MM.1S (cell line): ENCODE data around the gene OSER1.

Source experiments
- DNase-seq: peaks from one replicate; pipeline ENCODE4 v3.0.0-alpha.2; 2015
- H2AFZ ChIP-seq: fragments of 300-600 bp; sonication (generic); 2 replicates; pipeline ENCODE4 v1.6.0; 2016; ENCODE audit warnings: antibody characterized with exemption, low read length
- H3F3A ChIP-seq: fragments of 300-600 bp; sonication (generic); 2 replicates; pipeline ENCODE4 v1.6.1; 2016; ENCODE audit warnings: mild to moderate bottlenecking, antibody characterized with exemption, low read length, moderate library complexity, mixed read lengths; ENCODE audit not compliant: insufficient read depth
- H3K27ac ChIP-seq: fragments of 300-600 bp; sonication (generic); 2 replicates; pipeline ENCODE4 v1.5.1; 2016; ENCODE audit warnings: mild to moderate bottlenecking, low read length
- H3K27me3 ChIP-seq: fragments of 300-600 bp; sonication (generic); replicated peaks from 2 replicates; pipeline ENCODE4 v1.6.0; 2016; ENCODE audit warnings: low read length; ENCODE audit not compliant: insufficient read depth
- H3K36me3 ChIP-seq: fragments of 300-600 bp; sonication (generic); replicated peaks from 2 replicates; pipeline ENCODE4 v1.6.1; 2016; ENCODE audit warnings: mild to moderate bottlenecking, low read length, mixed read lengths; ENCODE audit not compliant: insufficient read depth
- H3K4me1 ChIP-seq: fragments of 300-600 bp; sonication (generic); 2 replicates; pipeline ENCODE4 v1.6.1; 2016; ENCODE audit warnings: low read length, mixed read lengths
- H3K4me2 ChIP-seq: fragments of 300-600 bp; sonication (generic); 2 replicates; pipeline ENCODE4 v1.6.0; 2016; ENCODE audit warnings: low read depth, low read length
- H3K4me3 ChIP-seq: fragments of 300-600 bp; sonication (generic); 2 replicates; pipeline ENCODE4 v1.5.1; 2016; ENCODE audit warnings: low read length, mixed read lengths
- H3K79me2 ChIP-seq: fragments of 300-600 bp; sonication (generic); 2 replicates; pipeline ENCODE4 v1.6.1; 2016; ENCODE audit warnings: mixed run types, low read length, mixed read lengths
- H3K9ac ChIP-seq: fragments of 300-600 bp; sonication (generic); 2 replicates; pipeline ENCODE4 v1.6.1; 2016; ENCODE audit warnings: low read length, mixed read lengths
- H3K9me2 ChIP-seq: fragments of 300-600 bp; sonication (generic); replicated peaks from 2 replicates; pipeline ENCODE4 v1.6.1; 2016; ENCODE audit warnings: mild to moderate bottlenecking, low read length, mixed read lengths; ENCODE audit not compliant: insufficient read depth
- H3K9me3 ChIP-seq: fragments of 300-600 bp; sonication (generic); replicated peaks from 2 replicates; pipeline ENCODE4 v1.6.1; 2016; ENCODE audit warnings: mild to moderate bottlenecking, low read length, mixed read lengths; ENCODE audit not compliant: insufficient read depth
- H4K20me1 ChIP-seq: fragments of 300-600 bp; sonication (generic); 2 replicates; pipeline ENCODE4 v1.6.1; 2016; ENCODE audit warnings: mild to moderate bottlenecking, low read length, moderate library complexity, mixed read lengths; ENCODE audit not compliant: insufficient read depth
- CTCF ChIP-seq: fragments of 300-600 bp; sonication (generic); IDR thresholded peaks from 2 replicates; pipeline ENCODE4 v1.5.1; 2016; ENCODE audit warnings: antibody characterized with exemption, low read length, mixed read lengths
- EZH2 ChIP-seq: fragments of 300-600 bp; sonication (generic); optimal IDR thresholded peaks from 2 replicates; pipeline ENCODE3; 2017; ENCODE audit warnings: low read depth, mild to moderate bottlenecking, antibody characterized with exemption, low read length, mixed read lengths
- EZH2phosphoT487 ChIP-seq: fragments of 300-600 bp; sonication (generic); IDR thresholded peaks from 2 replicates; pipeline ENCODE4 v1.6.1; 2018; ENCODE audit warnings: antibody characterized with exemption, low read length

The OSER1 gene

GRCh38 chr20:44173846-44174245, 36.7 kb downstream of the OSER1 start:
- no peaks in the 10 kb centered on the region for H3F3A ChIP-seq
- H3K9ac ChIP-seq, result no peak overlapping the region
- H3K9me2 ChIP-seq, result no peaks in the 10 kb centered on the region
- H3K4me1 ChIP-seq, result no peaks in the 10 kb centered on the region
- no peaks in the 10 kb centered on the region for H3K9me3 ChIP-seq
- H3K79me2 ChIP-seq, result no peaks in the 10 kb centered on the region
- H3K4me2 ChIP-seq, result no peak overlapping the region
- H3K4me3 ChIP-seq, result no peak overlapping the region
- H3K27me3 ChIP-seq, result no peaks in the 10 kb centered on the region
- H3K36me3 ChIP-seq, result no peaks in the 10 kb centered on the region
- no peak for TF ChIP-seq EZH2
- no peak for TF ChIP-seq EZH2phosphoT487
- no peak for TF ChIP-seq CTCF
- DNase-seq, result no peak
- no peak overlapping the region for H3K27ac ChIP-seq
- H2AFZ ChIP-seq, result no peak overlapping the region
- no peaks in the 10 kb centered on the region for H4K20me1 ChIP-seq

- DNase-seq, result no peak
- Histone ChIP-seq H4K20me1 (no peaks in the 10 kb centered on the region), H3F3A (no peaks in the 10 kb centered on the region), H3K27ac (no peak overlapping the region), H3K9me2 (no peaks in the 10 kb centered on the region), H3K4me3 (no peak overlapping the region), H3K4me1 (no peaks in the 10 kb centered on the region), H2AFZ (no peak overlapping the region), H3K79me2 (no peaks in the 10 kb centered on the region), H3K36me3 (no peaks in the 10 kb centered on the region), H3K9ac (no peak overlapping the region), H3K4me2 (no peak overlapping the region), H3K27me3 (no peaks in the 10 kb centered on the region), H3K9me3 (no peaks in the 10 kb centered on the region)
- TF ChIP-seq CTCF, result no peak
- TF ChIP-seq EZH2phosphoT487, result no peak
- TF ChIP-seq EZH2, result no peak
Observed at GRCh38 chr20:44173116-44173515, 37.5 kb downstream of the OSER1 start.

GRCh38 chr20:44172572-44172950, 38.0 kb downstream of the OSER1 start:
- no peak for DNase-seq
- no peak overlapping the region for H3K4me2 ChIP-seq
- H3K27me3 ChIP-seq, result no peaks in the 10 kb centered on the region
- H3K9me2 ChIP-seq, result no peaks in the 10 kb centered on the region
- H3K9ac ChIP-seq, result no peak overlapping the region
- H2AFZ ChIP-seq, result no peak overlapping the region
- H4K20me1 ChIP-seq, result no peaks in the 10 kb centered on the region
- no peak overlapping the region for H3K27ac ChIP-seq
- H3K9me3 ChIP-seq, result no peaks in the 10 kb centered on the region
- no peak overlapping the region for H3K4me3 ChIP-seq
- no peaks in the 10 kb centered on the region for H3F3A ChIP-seq
- TF ChIP-seq EZH2phosphoT487 (no peak), EZH2 (no peak)
- no peaks in the 10 kb centered on the region for H3K36me3 ChIP-seq
- no peaks in the 10 kb centered on the region for H3K4me1 ChIP-seq
- no peaks in the 10 kb centered on the region for H3K79me2 ChIP-seq

GRCh38 chr20:44171775-44172571, 38.6 kb downstream of the OSER1 start:
- Histone ChIP-seq H3K9ac (no peak overlapping the region), H3K4me3 (no peak overlapping the region), H4K20me1 (no peaks in the 10 kb centered on the region), H3K79me2 (no peaks in the 10 kb centered on the region), H3K27ac (no peak overlapping the region), H3K4me1 (no peaks in the 10 kb centered on the region), H3F3A (no peaks in the 10 kb centered on the region), H3K9me3 (no peaks in the 10 kb centered on the region), H3K4me2 (no peak overlapping the region), H2AFZ (no peak overlapping the region), H3K9me2 (no peaks in the 10 kb centered on the region), H3K36me3 (no peaks in the 10 kb centered on the region), H3K27me3 (no peaks in the 10 kb centered on the region)
- DNase-seq, result no peak
- TF ChIP-seq CTCF, result no peak
- TF ChIP-seq EZH2, result no peak
- no peak for TF ChIP-seq EZH2phosphoT487
